ENCODE results near the gene DDX50.
"Not testable (repeated sequence)": the region's sequence is repeated elsewhere in the genome, so short reads cannot be mapped to it uniquely, and the experiment has no call there.

Gene DDX50

DNA sequence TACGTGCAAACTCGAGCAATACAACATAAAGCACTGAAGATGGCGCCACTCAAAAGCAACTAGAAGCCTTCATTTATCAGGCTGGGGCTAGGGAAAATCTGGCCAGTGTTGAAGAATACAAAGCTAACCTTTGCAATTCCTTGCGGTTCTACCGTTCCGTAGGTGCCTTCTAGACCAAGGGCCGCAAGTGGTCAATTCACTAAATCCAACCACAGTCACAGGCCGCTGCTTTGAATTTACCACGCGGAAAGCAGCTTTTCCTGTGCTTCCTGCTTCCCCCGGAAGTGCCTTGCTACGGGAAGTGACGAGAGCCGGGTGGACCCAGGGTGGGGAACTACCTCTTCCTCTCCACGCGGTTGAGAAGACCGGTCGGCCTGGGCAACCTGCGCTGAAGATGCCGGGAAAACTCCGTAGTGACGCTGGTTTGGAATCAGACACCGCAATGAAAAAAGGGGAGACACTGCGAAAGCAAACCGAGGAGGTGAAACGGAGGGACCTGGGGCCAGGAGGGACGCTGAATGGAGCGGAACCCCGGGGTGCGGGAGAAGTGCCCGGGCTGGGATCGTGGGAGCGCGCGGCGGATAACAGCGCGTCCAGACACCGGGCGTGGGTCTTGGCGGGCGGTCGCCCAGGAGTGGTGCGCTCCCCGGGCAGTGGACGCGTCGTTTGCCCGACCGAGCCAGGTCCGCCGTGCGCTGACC is 54.9 kb downstream of the DDX50 start, which contains the start of gene DDX21:
Gene DDX21, plus strand, starts transcription at position 339 of the 701 bp plus-strand sequence. Its CDS starts 56 bp downstream, at position 395.
- Histone ChIP-seq H3K27me3 (ENCODE audit: insufficient read depth, low read length) (no peaks in the 10 kb centered on the region), H3K36me3 (ENCODE audit: insufficient read depth, low read depth, low read length) (peaks cover 27% of the 10 kb centered on the region), H3K9ac (ENCODE audit: low read depth, low read length) (peak within 1 kb of the TSS; percentile 94)

DNA sequence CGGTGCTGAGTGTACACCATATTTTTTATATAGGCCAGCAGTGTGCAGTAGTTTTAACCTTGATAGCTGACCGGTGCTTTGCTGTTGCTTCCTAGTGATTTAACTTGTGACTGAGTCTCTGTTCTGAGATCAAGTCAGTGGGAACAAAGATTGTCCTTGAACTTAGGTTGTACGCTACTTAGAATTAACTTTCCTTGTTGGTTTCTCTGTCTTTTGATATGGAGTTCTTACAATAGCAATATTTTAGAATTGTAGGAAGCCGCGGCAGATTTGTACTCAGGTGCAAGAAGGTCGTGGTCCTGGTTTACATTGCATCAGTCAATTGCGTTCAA is 56.1 kb downstream of the DDX50 start:
- peak overlapping the region; percentile 52 for H3K27ac ChIP-seq (ENCODE audit: low read length)
- peak overlapping the region; percentile 81 for H3K4me3 ChIP-seq (ENCODE audit: low read length)

More for the DNA sequence above, 54.9 kb downstream of the DDX50 start, which contains the start of gene DDX21:
- H3K27ac ChIP-seq (ENCODE audit: low read length) = peak within 1 kb of the TSS; percentile 52
- peak within 1 kb of the TSS; percentile 81 for H3K4me3 ChIP-seq (ENCODE audit: low read length)
- H3K9me3 ChIP-seq (ENCODE audit: insufficient read depth, low read depth, low read length) = no peaks in the 10 kb centered on the region
- H3K4me1 ChIP-seq (ENCODE audit: insufficient read depth, low read length) = peaks cover 2% of the 10 kb centered on the region

DNA sequence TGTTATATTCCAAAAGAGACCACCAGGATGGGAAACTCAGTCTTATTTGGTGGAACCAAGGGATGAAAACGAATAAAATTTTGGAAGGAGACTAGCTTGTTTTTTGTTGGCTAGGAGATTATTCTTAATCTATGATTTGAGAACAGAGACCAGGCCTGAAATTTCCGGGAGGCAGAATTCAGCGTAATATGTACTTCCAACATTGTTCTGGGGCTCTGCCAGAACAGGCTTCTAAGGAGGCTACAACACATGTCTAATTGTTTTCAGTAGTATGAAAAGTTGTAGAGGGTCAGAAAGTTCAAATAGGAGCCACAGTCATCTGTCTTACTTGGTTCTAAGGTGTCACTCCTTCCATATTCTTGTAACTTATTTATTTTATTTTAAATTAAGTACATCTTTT is 56.5 kb downstream of the DDX50 start:
- no peaks in the 10 kb centered on the region for H3K27me3 ChIP-seq (ENCODE audit: insufficient read depth, low read length)
- H3K4me1 ChIP-seq (ENCODE audit: insufficient read depth, low read length) = peaks cover 2% of the 10 kb centered on the region
- H3K9ac ChIP-seq (ENCODE audit: low read depth, low read length) = peak overlapping the region; percentile 94
- no peak overlapping the region for H3K27ac ChIP-seq (ENCODE audit: low read length)
- no peaks in the 10 kb centered on the region for H3K9me3 ChIP-seq (ENCODE audit: insufficient read depth, low read depth, low read length)
- peak overlapping the region; percentile 81 for H3K4me3 ChIP-seq (ENCODE audit: low read length)
- H3K36me3 ChIP-seq (ENCODE audit: insufficient read depth, low read depth, low read length) = peaks cover 39% of the 10 kb centered on the region

More for the DNA sequence above, 56.1 kb downstream of the DDX50 start:
- Histone ChIP-seq H3K4me1 (ENCODE audit: insufficient read depth, low read length) (peaks cover 2% of the 10 kb centered on the region), H3K27me3 (ENCODE audit: insufficient read depth, low read length) (no peaks in the 10 kb centered on the region), H3K36me3 (ENCODE audit: insufficient read depth, low read depth, low read length) (peaks cover 35% of the 10 kb centered on the region), H3K9me3 (ENCODE audit: insufficient read depth, low read depth, low read length) (no peaks in the 10 kb centered on the region), H3K9ac (ENCODE audit: low read depth, low read length) (peak overlapping the region; percentile 94)

DNA sequence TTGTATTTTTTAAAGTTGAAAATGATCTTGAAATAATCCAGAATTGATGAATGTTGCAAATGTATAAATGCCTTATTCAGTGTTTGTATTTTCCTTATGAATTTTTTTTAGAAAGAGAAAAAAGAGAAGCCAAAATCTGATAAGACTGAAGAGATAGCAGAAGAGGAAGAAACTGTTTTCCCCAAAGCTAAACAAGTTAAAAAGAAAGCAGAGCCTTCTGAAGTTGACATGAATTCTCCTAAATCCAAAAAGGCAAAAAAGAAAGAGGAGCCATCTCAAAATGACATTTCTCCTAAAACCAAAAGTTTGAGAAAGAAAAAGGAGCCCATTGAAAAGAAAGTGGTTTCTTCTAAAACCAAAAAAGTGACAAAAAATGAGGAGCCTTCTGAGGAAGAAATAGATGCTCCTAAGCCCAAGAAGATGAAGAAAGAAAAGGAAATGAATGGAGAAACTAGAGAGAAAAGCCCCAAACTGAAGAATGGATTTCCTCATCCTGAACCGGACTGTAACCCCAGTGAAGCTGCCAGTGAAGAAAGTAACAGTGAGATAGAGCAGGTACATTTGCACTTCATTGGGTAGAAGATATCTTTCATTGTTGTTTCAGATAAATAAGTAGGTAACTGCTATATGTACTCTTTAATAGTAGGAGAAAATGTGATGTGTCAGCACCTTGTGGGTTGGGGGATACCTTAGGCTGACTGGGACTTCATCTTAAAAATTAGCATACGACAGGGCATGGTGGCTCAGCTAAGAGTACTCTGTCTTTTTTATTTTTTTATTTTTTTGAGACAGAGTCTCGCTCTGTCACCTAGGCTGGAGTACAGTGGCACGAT is 58.8 kb downstream of the DDX50 start:
- peaks cover 62% of the 10 kb centered on the region for H3K36me3 ChIP-seq (ENCODE audit: insufficient read depth, low read depth, low read length)

DNA sequence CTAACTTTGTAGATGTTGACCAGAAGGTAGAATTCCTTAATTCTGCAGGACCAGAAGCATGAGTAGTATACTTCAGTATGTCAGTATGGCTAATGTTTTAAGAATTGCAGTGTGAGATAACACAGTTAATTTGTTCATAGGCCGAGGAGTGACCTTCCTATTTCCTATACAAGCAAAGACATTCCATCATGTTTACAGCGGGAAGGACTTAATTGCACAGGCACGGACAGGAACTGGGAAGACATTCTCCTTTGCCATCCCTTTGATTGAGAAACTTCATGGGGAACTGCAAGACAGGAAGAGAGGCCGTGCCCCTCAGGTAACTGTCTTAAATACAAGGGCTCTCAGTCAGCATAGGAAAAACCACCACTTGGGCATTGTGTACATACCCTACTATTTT is 62.0 kb downstream of the DDX50 start:
- no peak overlapping the region for H3K4me3 ChIP-seq (ENCODE audit: low read length)
- no peak overlapping the region for H3K27ac ChIP-seq (ENCODE audit: low read length)
- H3K4me1 ChIP-seq (ENCODE audit: insufficient read depth, low read length) = peaks cover 2% of the 10 kb centered on the region; the same call in 1 of the 2 replicates
- H3K9ac ChIP-seq (ENCODE audit: low read depth, low read length) = no peak overlapping the region
- H3K9me3 ChIP-seq (ENCODE audit: insufficient read depth, low read depth, low read length) = no peaks in the 10 kb centered on the region
- peaks cover 94% of the 10 kb centered on the region for H3K36me3 ChIP-seq (ENCODE audit: insufficient read depth, low read depth, low read length)
- H3K27me3 ChIP-seq (ENCODE audit: insufficient read depth, low read length) = no peaks in the 10 kb centered on the region

More for the DNA sequence above, 58.8 kb downstream of the DDX50 start:
- Histone ChIP-seq H3K27ac (ENCODE audit: low read length) (no peak overlapping the region), H3K4me1 (ENCODE audit: insufficient read depth, low read length) (peaks cover 2% of the 10 kb centered on the region), H3K9ac (ENCODE audit: low read depth, low read length) (no peak overlapping the region), H3K9me3 (ENCODE audit: insufficient read depth, low read depth, low read length) (no peaks in the 10 kb centered on the region), H3K4me3 (ENCODE audit: low read length) (no peak overlapping the region), H3K27me3 (ENCODE audit: insufficient read depth, low read length) (no peaks in the 10 kb centered on the region)

DNA sequence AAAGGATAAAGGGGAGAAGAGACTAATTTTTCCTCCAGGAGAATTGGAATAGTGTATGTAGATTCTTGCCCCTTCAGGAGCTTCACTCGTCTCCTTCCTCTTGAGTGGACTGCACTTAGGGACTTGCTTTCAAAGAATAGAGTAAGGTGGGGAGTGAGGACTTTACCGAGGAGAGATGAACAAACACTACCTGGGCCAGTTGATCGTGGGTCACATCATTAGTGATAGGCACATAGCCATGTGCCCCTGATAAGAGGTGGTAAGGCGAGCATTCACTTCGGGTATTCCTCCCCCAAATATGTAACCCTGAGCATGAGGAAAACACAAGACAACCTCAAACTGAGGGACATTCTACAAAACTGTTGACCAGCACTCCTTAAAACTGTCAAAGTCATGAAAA is 72.9 kb downstream of the DDX50 start:
- H3K27ac ChIP-seq (ENCODE audit: low read length) = no peak overlapping the region
- H3K4me3 ChIP-seq (ENCODE audit: low read length) = no peak overlapping the region
- H3K27me3 ChIP-seq (ENCODE audit: insufficient read depth, low read length) = no peaks in the 10 kb centered on the region
- H3K4me1 ChIP-seq (ENCODE audit: insufficient read depth, low read length) = no peaks in the 10 kb centered on the region
- H3K36me3 ChIP-seq (ENCODE audit: insufficient read depth, low read depth, low read length) = peaks cover 100% of the 10 kb centered on the region
- H3K9ac ChIP-seq (ENCODE audit: low read depth, low read length) = no peak overlapping the region
- no peaks in the 10 kb centered on the region for H3K9me3 ChIP-seq (ENCODE audit: insufficient read depth, low read depth, low read length)

DNA sequence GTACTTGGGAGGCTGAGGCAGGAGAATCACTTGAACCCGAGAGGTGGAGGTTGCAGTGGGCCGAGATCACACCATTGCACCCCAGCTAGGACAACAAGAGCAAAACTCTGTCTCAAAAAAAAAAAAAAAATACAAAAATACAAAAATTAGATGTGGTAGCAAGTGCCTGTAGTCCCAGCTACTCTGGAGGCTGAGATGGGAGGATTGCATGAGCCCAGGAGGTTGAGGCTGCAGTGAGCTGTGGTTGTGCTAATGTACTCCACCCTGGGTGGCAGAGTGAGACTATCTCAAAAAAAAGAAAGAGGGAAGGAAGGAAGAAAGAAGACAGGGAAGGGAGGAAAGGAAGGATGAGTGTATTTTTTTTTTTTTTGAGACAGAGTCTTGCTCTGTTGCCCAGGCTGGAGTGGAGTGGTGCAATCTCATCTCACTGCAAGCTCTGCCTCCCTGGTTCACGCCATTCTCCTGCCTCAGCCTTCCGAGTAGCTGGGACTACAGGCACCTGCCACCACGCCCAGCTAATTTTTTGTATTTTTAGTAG is 74.9 kb downstream of the DDX50 start:
- H3K9me3 ChIP-seq (ENCODE audit: insufficient read depth, low read depth, low read length); H3K27ac ChIP-seq (ENCODE audit: low read length); H3K4me3 ChIP-seq (ENCODE audit: low read length); H3K27me3 ChIP-seq (ENCODE audit: insufficient read depth, low read length); H3K4me1 ChIP-seq (ENCODE audit: insufficient read depth, low read length); H3K9ac ChIP-seq (ENCODE audit: low read depth, low read length): not testable (repeated sequence)
- peaks cover 99% of the 10 kb centered on the region for H3K36me3 ChIP-seq (ENCODE audit: insufficient read depth, low read depth, low read length)

DNA sequence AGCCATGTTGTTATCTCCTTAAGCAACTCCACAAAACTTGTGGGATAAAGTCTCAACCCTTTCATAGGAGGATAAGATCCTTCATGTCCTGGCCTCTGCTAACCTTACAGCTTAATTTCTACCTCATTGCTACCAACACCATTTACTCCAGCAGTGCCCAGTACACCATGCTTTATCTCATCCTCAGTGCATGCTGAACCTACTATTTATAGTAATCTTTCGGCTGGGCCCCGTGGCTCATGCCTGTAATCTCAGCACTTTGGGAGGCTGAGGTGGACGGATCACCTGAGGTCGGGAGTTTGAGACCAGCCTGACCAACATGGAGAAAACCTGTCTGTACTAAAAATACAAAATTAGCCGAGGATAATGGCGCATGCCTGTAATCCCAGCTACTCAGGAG is 78.6 kb downstream of the DDX50 start:
- H3K36me3 ChIP-seq (ENCODE audit: insufficient read depth, low read depth, low read length) = peaks cover 99% of the 10 kb centered on the region
- not testable (repeated sequence) for H3K27ac ChIP-seq (ENCODE audit: low read length); H3K4me1 ChIP-seq (ENCODE audit: insufficient read depth, low read length); H3K9ac ChIP-seq (ENCODE audit: low read depth, low read length); H3K9me3 ChIP-seq (ENCODE audit: insufficient read depth, low read depth, low read length); H3K4me3 ChIP-seq (ENCODE audit: low read length); H3K27me3 ChIP-seq (ENCODE audit: insufficient read depth, low read length)

- no peaks in the 10 kb centered on the region for H3K27me3 ChIP-seq (ENCODE audit: insufficient read depth, low read length)
- no peaks in the 10 kb centered on the region for H3K9me3 ChIP-seq (ENCODE audit: insufficient read depth, low read depth, low read length)
- H3K36me3 ChIP-seq (ENCODE audit: insufficient read depth, low read depth, low read length) = peaks cover 98% of the 10 kb centered on the region
Measured at GRCh38 chr10:68981074-68981473, 80.0 kb downstream of the DDX50 start.

GRCh38 chr10:68982389-68982788 is 81.3 kb downstream of the DDX50 start:
- Histone ChIP-seq H3K9ac (ENCODE audit: low read depth, low read length) (no peak overlapping the region), H3K36me3 (ENCODE audit: insufficient read depth, low read depth, low read length) (peaks cover 85% of the 10 kb centered on the region), H3K27me3 (ENCODE audit: insufficient read depth, low read length) (no peaks in the 10 kb centered on the region), H3K4me3 (ENCODE audit: low read length) (no peak overlapping the region), H3K27ac (ENCODE audit: low read length) (no peak overlapping the region), H3K4me1 (ENCODE audit: insufficient read depth, low read length) (no peaks in the 10 kb centered on the region), H3K9me3 (ENCODE audit: insufficient read depth, low read depth, low read length) (no peaks in the 10 kb centered on the region)

More at GRCh38 chr10:68981074-68981473, 80.0 kb downstream of the DDX50 start:
- H3K4me1 ChIP-seq (ENCODE audit: insufficient read depth, low read length) = no peaks in the 10 kb centered on the region
- no peak overlapping the region for H3K27ac ChIP-seq (ENCODE audit: low read length)
- no peak overlapping the region for H3K4me3 ChIP-seq (ENCODE audit: low read length)
- no peak overlapping the region for H3K9ac ChIP-seq (ENCODE audit: low read depth, low read length)

- Histone ChIP-seq H3K4me3 (ENCODE audit: low read length) (no peak overlapping the region), H3K27ac (ENCODE audit: low read length) (no peak overlapping the region), H3K4me1 (ENCODE audit: insufficient read depth, low read length) (peaks cover 4% of the 10 kb centered on the region; the same call in 1 of the 2 replicates)
Measured at GRCh38 chr10:68987611-68988010, 86.5 kb downstream of the DDX50 start.

More at GRCh38 chr10:68987611-68988010, 86.5 kb downstream of the DDX50 start:
- Histone ChIP-seq H3K9me3 (ENCODE audit: insufficient read depth, low read depth, low read length) (no peaks in the 10 kb centered on the region), H3K9ac (ENCODE audit: low read depth, low read length) (no peak overlapping the region), H3K27me3 (ENCODE audit: insufficient read depth, low read length) (no peaks in the 10 kb centered on the region), H3K36me3 (ENCODE audit: insufficient read depth, low read depth, low read length) (peaks cover 39% of the 10 kb centered on the region)
